NOMO-1 (cell line): ENCODE results near the gene PTPRN.
"Not testable (repeated sequence)": the region's sequence is repeated elsewhere in the genome, so short reads cannot be mapped to it uniquely, and the experiment has no call there.

Experiments
- DNase-seq, 2 experiments: peaks; one replicate each; lab custom pipeline; 2025; ENCODE audit not compliant: unreplicated experiment in 2 of 2; lab: John Stamatoyannopoulos, UW

The PTPRN gene

GRCh38 chr2:219289195-219289536 lies 20.0 kb downstream of the PTPRN start:
- DNase-seq: no peak

- no peak for DNase-seq
Measured at GRCh38 chr2:219287580-219288265, 21.5 kb downstream of the PTPRN start.

- DNase-seq: not testable (repeated sequence)
Measured at GRCh38 chr2:219287116-219287440, 22.1 kb downstream of the PTPRN start.

DNA sequence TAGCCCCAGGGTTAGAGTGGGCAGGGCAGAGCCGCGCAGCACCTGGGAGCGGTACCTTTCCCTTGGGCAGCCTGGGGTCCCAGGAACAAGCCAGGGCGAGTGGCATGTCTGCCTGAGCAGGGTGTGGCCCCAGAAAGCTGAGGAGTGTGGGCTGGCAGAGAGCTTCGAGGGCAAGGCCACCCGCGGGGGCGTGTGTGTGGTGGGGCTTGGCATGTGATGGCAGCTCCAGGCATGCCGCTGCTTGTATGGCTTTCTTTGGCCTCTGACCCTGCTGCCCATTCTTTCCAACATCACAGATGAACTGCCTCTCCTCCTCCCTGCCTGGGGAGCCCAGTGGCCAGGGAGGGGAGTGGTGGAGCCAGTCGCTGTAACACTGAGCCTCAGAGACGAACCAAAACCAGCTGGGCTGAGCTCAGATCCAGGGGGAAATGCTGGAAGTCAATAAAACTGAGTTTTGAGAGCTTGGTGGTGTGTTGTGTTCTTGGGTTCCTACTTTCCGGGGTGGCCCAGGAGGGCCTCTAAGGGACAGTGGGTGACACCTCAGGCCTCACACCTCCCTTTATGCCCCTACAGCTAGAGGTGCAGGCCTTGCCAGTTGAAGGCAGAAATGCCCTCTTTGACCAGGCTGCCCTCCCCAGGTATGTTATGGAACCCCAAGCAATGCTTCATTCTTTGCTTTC lies 22.6 kb downstream of the PTPRN start:
- DNase-seq: no peak

GRCh38 chr2:219285894-219286425 lies 23.2 kb downstream of the PTPRN start:
- no peak for DNase-seq

- no peak for DNase-seq
Measured at GRCh38 chr2:219285373-219285735, 23.8 kb downstream of the PTPRN start.

- DNase-seq: no peak
Measured at GRCh38 chr2:219284501-219285372, 24.5 kb downstream of the PTPRN start.

DNA sequence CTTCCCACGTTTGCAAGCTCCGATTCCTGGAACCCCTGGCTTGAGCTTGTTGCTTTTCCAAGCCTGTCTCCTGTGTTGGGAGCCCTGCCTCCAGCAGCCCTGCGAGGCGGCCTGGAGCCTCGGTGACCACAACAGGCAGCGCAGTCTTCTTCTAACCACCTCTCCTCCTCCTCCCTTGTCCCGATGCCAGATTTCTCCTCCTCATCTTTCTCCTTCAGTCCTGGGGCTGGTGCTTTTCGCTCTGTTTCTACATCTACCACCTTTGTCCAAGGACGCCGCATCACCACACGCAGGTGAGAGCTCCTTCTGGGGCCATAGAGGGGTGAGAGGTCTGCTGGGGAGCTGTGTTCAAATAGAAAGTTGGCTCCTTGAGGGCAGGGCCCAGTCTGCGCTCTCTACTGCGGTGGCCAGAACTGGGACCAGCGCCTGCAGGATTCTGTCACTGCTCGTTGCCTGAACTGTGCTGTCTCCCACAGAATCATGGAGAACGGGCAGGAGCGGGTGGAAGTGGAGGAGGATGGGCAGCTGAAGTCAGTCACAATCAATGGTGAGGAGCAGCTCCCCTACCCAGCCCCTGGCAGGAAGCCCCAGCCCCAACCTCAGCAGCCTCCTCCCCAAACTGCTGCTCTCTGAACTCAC lies 26.1 kb downstream of the PTPRN start:
- DNase-seq: no peak

DNA sequence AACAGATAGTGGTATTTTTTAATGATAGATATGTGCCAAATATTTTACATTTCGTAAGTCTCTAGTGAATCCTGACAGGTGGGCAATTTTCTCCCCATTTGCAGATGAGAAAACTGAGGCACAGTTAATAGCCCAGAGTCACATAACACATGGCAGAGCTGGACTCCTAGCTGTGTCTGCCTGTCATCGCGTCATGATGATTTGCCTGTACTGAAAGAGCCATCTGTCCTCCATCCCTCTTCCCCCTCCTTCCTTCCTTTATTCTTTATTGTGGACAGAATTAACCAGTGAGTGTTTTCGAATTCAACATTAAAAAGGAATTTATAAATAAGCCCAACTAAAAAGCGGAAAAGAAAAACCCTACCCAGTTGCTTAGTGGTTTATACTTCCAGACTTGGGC lies 26.8 kb downstream of the PTPRN start:
- DNase-seq: no peak

- no peak for DNase-seq
Measured at GRCh38 chr2:219281588-219281987, 27.6 kb downstream of the PTPRN start.

DNA sequence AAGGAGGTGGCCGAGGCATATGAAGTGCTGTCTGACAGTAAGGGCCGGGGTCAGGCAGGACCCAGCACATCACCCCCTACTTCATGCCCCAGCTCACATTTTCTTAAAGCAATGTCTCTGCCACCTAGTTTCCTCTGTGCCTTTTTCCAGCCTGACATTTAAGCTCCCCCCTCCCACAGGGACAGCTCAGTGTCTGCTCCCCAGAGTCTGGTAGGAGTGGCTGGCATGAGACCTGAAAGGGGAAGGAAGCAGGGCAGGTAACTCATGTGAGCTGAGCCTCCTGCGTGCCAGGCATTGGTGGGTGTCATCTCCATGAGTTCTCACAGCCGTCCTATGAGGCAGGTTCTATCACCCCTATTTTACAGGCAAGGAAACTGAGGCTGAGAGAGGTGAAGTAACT lies 28.6 kb downstream of the PTPRN start:
- DNase-seq: no peak

DNA sequence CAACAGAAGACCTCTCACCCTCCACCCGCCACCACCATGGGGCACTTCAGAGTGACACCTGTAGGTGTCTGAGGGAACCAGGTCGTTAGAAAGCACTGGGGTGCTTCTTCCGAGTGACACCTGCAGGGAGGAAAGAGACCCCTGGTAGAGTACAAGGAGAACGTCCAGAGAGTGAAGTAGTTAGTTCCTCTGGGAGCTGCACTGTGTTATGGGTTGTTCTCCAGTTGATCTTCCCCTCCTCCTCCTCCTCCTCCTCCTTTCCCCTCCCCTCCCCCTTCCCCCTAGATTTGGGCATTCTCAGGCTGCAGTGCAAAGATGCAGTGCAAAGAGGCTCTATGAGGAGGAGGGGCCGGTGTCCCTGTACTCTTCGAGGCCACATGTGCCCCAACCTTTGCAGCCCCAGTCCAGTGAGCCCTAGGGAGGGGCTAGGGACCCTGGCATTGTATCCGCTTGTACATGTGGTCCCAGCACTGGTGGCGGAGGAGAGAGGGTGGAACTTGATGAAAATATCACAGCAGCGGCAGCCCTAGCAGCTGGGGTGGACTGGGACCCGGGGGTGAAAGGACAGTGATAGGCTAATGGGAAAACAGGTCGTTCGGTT lies 29.2 kb downstream of the PTPRN start:
- DNase-seq: no peak

DNA sequence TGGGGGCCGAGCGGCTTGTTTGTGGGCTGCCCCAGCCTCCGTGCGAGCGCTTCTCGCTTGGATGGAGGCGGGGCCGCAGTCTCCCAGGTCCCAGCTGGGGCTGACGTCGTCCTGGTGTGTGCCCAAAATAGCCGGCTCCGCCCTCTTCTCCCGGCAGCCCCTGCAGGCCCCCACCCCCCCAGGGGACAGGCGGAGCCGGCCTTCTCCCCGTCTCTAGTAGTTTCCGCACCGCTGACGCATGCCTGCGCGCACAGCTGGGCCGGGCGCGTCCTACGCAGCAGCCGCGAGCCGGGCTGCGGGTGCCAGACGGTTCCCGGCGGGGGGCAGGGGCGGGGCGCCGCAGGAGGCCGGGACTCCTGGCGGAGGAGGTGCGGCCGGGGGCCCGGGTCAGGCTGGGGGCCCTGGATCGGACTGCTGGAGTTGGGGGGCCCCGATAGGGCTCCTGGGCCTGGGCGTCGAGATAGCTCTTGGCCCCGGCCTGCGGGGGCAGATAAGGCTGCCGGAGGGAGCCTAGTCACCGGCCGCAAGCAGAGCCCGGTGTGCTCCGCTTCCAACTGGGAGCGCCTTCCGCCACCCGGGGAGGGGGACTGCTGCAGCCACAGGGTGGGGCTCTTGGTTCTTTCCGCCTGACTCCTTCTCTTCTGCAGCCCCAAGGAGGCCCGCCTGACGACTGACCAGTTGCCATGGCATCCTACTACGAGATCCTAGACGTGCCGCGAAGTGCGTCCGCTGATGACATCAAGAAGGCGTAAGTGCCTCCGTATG lies 29.9 kb downstream of the PTPRN start, which contains the start of gene DNAJB2:
Gene DNAJB2 (plus strand): TSS at position 216 of the 765 bp plus-strand sequence. CDS start 468 bp downstream, at position 684.
- DNase-seq: peak; percentile 93 to 99

GRCh38 chr2:219278655-219279150 lies 30.5 kb downstream of the PTPRN start:
- DNase-seq: no peak

DNA sequence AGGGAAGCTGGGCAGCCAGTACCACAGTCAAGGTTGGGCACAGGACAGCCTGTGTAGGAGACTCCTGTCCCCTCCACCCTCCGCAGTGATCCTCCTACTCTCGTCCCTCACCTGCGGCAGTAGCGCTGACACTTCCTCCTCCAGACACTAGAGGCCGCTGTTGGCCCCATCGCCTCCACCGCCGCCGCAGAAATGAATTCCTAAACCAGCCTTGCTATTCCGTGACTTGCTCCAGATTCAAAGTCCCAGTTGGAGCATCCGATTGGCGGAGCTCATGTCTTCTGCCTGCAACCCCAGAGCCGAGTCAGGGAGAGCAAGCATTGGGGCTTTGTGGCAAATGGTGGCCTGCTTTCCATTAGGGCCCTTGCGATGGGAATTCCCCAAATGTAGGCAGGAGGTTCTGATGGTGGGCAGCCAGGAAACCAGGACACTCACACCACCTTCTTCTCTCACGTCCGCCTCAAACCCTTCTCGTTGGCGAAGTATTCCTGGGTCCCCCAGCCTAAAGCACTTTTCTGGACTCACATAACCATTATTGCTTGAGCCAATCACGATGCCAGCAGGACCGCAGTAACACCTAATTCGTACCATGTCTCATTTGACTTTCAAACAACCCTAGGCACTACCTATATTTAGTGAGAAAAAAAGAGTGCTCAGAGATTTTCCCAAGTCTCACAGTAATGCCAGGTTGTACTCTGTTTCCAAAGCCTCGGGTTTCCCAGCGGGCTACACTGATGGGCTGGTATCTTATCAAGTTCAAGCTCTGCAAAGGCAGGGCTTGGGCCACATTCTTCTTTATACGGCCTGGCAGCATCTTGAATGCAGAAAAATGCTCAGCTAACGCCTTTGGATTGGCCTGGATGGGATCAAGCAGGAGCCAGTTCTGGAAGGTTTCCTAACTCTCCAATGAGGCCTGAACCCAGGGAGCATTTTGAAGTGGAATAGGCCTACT lies 31.2 kb downstream of the PTPRN start:
- DNase-seq: peak; percentile 36 to 49

GRCh38 chr2:219274361-219274921 lies 34.8 kb downstream of the PTPRN start:
- DNase-seq: no peak

DNA sequence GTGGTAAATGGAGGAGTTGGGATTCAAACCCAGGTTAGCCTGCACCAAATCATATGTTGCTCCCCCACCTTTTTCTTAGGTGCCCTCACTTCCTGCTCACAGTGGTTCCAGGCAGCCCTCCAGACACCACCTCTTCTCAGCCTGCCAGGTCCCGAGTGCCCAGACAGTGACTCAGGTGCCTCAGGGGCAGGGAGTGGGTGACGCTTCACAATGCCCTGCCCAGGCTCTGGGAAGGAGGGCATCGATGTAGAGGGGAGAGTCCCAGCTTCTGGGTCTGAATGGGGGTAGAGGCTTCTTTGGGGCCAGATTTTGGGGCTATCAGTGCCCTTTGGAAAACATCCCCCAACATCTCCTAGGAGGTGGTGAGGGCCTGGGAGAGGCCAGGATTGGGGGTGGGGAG lies 35.3 kb downstream of the PTPRN start:
- DNase-seq: no peak

GRCh38 chr2:219272995-219273394 lies 36.2 kb downstream of the PTPRN start:
- DNase-seq: no peak
